Stimulated activated naive CD8-positive, alpha-beta T cell treated with anti-CD3 and anti-CD28 coated beads, Interleukin-15, Interleukin-2, amounts not matched to agents 100 U/mL and 50 U/mL, for 24 hours (primary cell): ENCODE results near the gene RNF123.

ENCODE experiments used
- ATAC-seq: fragments of 150-1000 bp; cut with Tn5 transposase; one replicate; pipeline ENCODE4 v1.10.0; 2021
- DNase-seq: peaks from one replicate; pipeline ENCODE4 v3.0.0; 2021

RNF123 gene

GRCh38 chr3:49658711-49659110, 30.6 kb upstream of the RNF123 start:
- DNase-seq (no peak), ATAC-seq (no peak)

- ATAC-seq: no peak
- no peak for DNase-seq
Measured at GRCh38 chr3:49659756-49660155, 29.6 kb upstream of the RNF123 start.

- no peak for ATAC-seq
- no peak for DNase-seq
Measured at GRCh38 chr3:49661281-49661680, 28.1 kb upstream of the RNF123 start.

GRCh38 chr3:49662021-49662420, 27.3 kb upstream of the RNF123 start:
- ATAC-seq (no peak), DNase-seq (no peak)

- no peak for ATAC-seq
- DNase-seq: no peak
Measured at GRCh38 chr3:49662720-49663413, 26.5 kb upstream of the RNF123 start.

- DNase-seq (no peak), ATAC-seq (no peak)
Measured at GRCh38 chr3:49663831-49664230, 25.5 kb upstream of the RNF123 start.

GRCh38 chr3:49664300-49664699, 25.1 kb upstream of the RNF123 start:
- ATAC-seq (no peak), DNase-seq (no peak)

GRCh38 chr3:49665822-49666519, 23.4 kb upstream of the RNF123 start:
- DNase-seq: no peak
- ATAC-seq: no peak

GRCh38 chr3:49666592-49666991, 22.8 kb upstream of the RNF123 start:
- DNase-seq: no peak
- no peak for ATAC-seq

GRCh38 chr3:49667701-49668413, 21.5 kb upstream of the RNF123 start:
- ATAC-seq (no peak), DNase-seq (no peak)

GRCh38 chr3:49668414-49668797, 21.0 kb upstream of the RNF123 start:
- ATAC-seq (no peak), DNase-seq (no peak)

GRCh38 chr3:49668861-49669260, 20.5 kb upstream of the RNF123 start:
- ATAC-seq (no peak), DNase-seq (no peak)

- DNase-seq: no peak
- no peak for ATAC-seq
Measured at GRCh38 chr3:49669352-49669751, 20.0 kb upstream of the RNF123 start.

GRCh38 chr3:49670940-49671290, 18.4 kb upstream of the RNF123 start:
- DNase-seq (no peak), ATAC-seq (no peak)

- DNase-seq (peak; percentile 80), ATAC-seq (no peak)
Measured at GRCh38 chr3:49671291-49672288, 17.8 kb upstream of the RNF123 start.

GRCh38 chr3:49673121-49673714, 16.1 kb upstream of the RNF123 start:
- ATAC-seq (peak; percentile 0), DNase-seq (peak; percentile 48)

- ATAC-seq (peak; percentile 91), DNase-seq (peak; percentile 98)
Measured at GRCh38 chr3:49673715-49674496, 15.5 kb upstream of the RNF123 start, which contains the start of gene APEH. Gene APEH (plus strand): TSS chr3:49674351. CDS start chr3:49674402, 51 bp downstream.

GRCh38 chr3:49674497-49674983, 14.8 kb upstream of the RNF123 start:
- ATAC-seq: peak; percentile 4

GRCh38 chr3:49675912-49676311, 13.4 kb upstream of the RNF123 start:
- DNase-seq (no peak), ATAC-seq (no peak)

More at GRCh38 chr3:49674497-49674983, 14.8 kb upstream of the RNF123 start:
- DNase-seq: peak; percentile 38

- no peak for DNase-seq
- no peak for ATAC-seq
Measured at GRCh38 chr3:49680493-49681231, 8.7 kb upstream of the RNF123 start.
